ENCODE results near the gene DNAJA3.

The DNAJA3 gene

DNA sequence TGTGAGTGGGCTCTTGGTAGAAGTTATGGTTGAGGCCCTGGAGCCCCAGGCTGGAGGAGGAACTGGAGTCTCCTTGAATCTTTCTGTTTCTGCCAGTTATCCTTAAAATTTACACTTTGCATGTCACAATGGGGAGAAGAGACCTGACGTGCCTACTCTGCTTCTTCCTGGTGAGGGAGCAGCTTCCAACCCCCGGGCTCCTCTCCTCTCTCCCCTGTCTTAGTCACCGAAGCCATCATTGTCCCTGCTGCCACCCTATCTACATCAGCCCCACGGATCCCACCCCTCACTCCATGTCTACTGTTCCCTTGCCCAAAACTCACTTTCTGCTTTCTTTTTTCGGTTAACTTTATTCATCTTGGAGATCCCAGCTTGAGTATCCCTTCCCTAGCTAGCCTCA lies 17.6 kb downstream of the DNAJA3 start:
- H3K36me3 ChIP-seq: peaks cover 86% of the 10 kb centered on the region

DNA sequence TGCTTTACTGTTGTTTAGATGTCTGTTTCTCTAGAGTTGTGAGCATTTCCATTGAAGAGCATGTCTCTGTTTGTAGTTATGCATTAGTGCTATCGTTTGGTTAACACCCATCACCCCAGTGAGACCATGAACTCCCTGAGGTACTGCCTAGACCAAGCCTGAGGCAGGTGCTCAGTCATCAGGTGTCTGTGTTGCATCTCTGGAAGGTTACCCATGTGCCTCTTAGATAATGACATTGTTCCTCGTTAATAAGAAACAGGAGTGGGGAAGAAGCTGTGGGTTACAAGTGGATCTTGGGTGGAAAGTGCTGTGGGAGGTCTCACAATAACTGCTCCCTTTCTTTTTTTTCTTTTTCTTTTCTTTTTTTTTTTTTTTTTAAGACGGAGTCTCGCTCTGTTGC lies 18.3 kb downstream of the DNAJA3 start:
- Histone ChIP-seq H3K9me3 (ENCODE audit: severe bottlenecking) (no peaks in the 10 kb centered on the region), H3K27me3 (ENCODE audit: insufficient read depth, low read depth, severe bottlenecking) (no peaks in the 10 kb centered on the region), H3K36me3 (peaks cover 88% of the 10 kb centered on the region), H3K4me3 (ENCODE audit: low read depth, low read length) (no peak overlapping the region), H3K27ac (no peak overlapping the region)
- DNase-seq: no peak
- TF ChIP-seq, protein P1, sequence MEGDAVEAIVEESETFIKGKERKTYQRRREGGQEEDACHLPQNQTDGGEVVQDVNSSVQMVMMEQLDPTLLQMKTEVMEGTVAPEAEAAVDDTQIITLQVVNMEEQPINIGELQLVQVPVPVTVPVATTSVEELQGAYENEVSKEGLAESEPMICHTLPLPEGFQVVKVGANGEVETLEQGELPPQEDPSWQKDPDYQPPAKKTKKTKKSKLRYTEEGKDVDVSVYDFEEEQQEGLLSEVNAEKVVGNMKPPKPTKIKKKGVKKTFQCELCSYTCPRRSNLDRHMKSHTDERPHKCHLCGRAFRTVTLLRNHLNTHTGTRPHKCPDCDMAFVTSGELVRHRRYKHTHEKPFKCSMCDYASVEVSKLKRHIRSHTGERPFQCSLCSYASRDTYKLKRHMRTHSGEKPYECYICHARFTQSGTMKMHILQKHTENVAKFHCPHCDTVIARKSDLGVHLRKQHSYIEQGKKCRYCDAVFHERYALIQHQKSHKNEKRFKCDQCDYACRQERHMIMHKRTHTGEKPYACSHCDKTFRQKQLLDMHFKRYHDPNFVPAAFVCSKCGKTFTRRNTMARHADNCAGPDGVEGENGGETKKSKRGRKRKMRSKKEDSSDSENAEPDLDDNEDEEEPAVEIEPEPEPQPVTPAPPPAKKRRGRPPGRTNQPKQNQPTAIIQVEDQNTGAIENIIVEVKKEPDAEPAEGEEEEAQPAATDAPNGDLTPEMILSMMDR (IDR thresholded peaks at IDR 0.05; ENCODE audit: low read depth, low read length): no peak

More for the DNA sequence above, 17.6 kb downstream of the DNAJA3 start:
- Histone ChIP-seq H3K27me3 (ENCODE audit: insufficient read depth, low read depth, severe bottlenecking) (no peaks in the 10 kb centered on the region), H3K4me3 (ENCODE audit: low read depth, low read length) (no peak overlapping the region), H3K9me3 (ENCODE audit: severe bottlenecking) (no peaks in the 10 kb centered on the region), H3K27ac (no peak overlapping the region)
- TF ChIP-seq, protein P1 (IDR thresholded peaks at IDR 0.05; ENCODE audit: low read depth, low read length): no peak
- DNase-seq: no peak

DNA sequence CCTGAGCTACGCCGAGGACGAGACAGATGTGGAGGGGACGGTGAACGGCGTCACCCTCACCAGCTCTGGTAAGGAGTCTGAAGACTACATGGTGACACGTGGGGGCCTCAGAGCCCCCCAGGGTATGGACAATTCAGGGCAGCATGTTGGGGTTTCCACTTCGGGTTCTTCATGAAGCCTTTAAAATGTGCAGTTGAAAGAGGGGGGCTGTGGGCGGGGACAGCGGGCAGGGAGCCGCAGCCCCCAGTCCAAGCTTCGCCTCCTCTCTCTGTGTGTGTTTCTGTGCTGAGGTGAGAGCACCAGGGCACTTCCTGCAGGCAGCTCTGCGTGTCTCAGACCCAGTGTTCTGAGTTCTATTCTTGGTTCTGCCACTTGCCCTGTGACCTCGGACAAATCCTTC lies 24.8 kb downstream of the DNAJA3 start:
- H3K36me3 ChIP-seq: peaks cover 84% of the 10 kb centered on the region
- H3K27ac ChIP-seq: peak overlapping the region; percentile 65
- no peaks in the 10 kb centered on the region for H3K9me3 ChIP-seq (ENCODE audit: severe bottlenecking)
- DNase-seq: no peak
- no peaks in the 10 kb centered on the region for H3K27me3 ChIP-seq (ENCODE audit: insufficient read depth, low read depth, severe bottlenecking)
- TF ChIP-seq, protein P1 (IDR thresholded peaks at IDR 0.05; ENCODE audit: low read depth, low read length): no peak
- no peak overlapping the region for H3K4me3 ChIP-seq (ENCODE audit: low read depth, low read length)

DNA sequence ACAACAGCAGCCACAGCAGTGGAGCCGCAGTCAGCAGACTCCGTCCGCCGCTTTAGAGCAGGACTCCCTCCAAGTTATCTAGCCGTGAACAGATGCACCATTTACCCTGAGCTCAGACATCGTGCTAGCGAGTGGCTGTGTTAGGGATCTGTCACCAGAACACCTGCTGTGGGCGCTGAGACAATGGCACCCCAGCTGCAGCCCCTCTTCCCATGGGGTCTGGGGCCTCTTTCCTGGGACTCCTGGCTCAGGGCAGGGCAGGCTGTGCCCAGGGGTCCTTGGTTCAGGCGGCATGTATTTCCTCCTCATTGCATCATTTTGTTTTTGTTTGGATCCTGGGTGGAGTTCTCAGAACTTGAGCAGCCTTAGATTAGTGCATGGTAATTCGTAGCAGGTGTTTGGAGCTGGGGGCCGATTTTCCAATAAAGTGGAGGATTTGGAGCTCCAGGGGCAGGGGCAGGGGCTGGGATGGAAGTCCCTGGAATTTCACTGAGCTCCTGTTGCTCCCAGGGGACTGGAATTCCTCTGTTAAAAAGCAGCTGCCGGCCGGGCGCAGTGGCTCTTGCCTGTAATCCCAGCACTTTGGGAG lies 25.4 kb downstream of the DNAJA3 start:
- DNase-seq: no peak
- no peak overlapping the region for H3K4me3 ChIP-seq (ENCODE audit: low read depth, low read length)
- no peaks in the 10 kb centered on the region for H3K9me3 ChIP-seq (ENCODE audit: severe bottlenecking)
- TF ChIP-seq, protein P1 (IDR thresholded peaks at IDR 0.05; ENCODE audit: low read depth, low read length): no peak
- H3K27me3 ChIP-seq (ENCODE audit: insufficient read depth, low read depth, severe bottlenecking): no peaks in the 10 kb centered on the region
- H3K27ac ChIP-seq: peak overlapping the region; percentile 65
- H3K36me3 ChIP-seq: peaks cover 84% of the 10 kb centered on the region

DNA sequence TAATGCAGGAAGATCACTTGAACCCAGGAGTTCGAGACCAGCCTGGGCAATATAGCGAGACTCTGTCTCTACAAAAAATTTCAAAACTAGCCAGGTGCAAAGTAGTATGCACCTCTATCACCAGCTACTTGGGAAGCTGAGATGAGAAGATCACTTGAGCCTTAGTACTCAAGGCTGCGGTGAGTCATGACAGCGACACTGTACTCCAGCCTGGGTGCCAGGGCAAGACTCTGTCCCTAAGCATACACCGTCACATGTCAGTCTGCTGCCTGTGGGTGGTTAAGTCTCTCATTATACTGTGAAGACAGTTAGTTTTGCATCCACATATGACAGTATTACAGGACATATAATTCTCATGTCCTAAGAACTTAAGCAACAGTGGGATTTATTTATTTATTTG lies 27.0 kb downstream of the DNAJA3 start:
- no peak overlapping the region for H3K4me3 ChIP-seq (ENCODE audit: low read depth, low read length)
- peaks cover 83% of the 10 kb centered on the region for H3K36me3 ChIP-seq
- TF ChIP-seq, protein P1 (IDR thresholded peaks at IDR 0.05; ENCODE audit: low read depth, low read length): no peak
- no peaks in the 10 kb centered on the region for H3K9me3 ChIP-seq (ENCODE audit: severe bottlenecking)
- H3K27me3 ChIP-seq (ENCODE audit: insufficient read depth, low read depth, severe bottlenecking): no peaks in the 10 kb centered on the region
- no peak overlapping the region for H3K27ac ChIP-seq
- DNase-seq: no peak

DNA sequence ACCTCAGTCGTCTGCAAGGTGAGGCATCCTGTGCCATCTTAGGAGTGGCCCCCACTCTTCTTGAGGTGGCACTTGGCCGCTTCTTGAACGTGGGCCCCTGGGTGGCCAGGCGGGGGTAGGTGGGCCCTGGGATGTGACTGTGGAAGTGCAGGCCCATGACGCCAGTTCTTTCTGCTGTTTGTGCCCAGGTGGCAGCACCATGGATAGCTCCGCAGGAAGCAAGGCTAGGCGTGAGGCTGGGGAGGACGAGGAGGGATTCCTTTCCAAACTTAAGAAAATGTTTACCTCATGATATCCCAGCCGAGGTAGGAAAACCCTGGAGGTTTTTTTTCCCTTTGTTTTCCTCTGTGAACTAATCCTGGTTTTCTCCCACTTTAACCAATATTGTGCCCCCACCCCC lies 29.0 kb downstream of the DNAJA3 start:
- no peak for DNase-seq
- Histone ChIP-seq H3K4me3 (ENCODE audit: low read depth, low read length) (no peak overlapping the region), H3K9me3 (ENCODE audit: severe bottlenecking) (no peaks in the 10 kb centered on the region), H3K27ac (no peak overlapping the region), H3K36me3 (peaks cover 74% of the 10 kb centered on the region), H3K27me3 (ENCODE audit: insufficient read depth, low read depth, severe bottlenecking) (no peaks in the 10 kb centered on the region)
- TF ChIP-seq, protein P1 (IDR thresholded peaks at IDR 0.05; ENCODE audit: low read depth, low read length): no peak

Measured in WERI-Rb-1 (cell line).